HG03521 (cell line): ENCODE measurements around the gene KCTD10.
A peak's percentile ranks its signal among the peaks of the same experiment; 100 is the strongest.

Experiments
- ATAC-seq: cut with Tn5 transposase; IDR thresholded peaks from one replicate; pipeline ENCODE4 v1.9.1; 2021; ENCODE audit warnings: mild to moderate bottlenecking, moderate library complexity; ENCODE audit not compliant: unreplicated experiment

KCTD10 gene, protein sequence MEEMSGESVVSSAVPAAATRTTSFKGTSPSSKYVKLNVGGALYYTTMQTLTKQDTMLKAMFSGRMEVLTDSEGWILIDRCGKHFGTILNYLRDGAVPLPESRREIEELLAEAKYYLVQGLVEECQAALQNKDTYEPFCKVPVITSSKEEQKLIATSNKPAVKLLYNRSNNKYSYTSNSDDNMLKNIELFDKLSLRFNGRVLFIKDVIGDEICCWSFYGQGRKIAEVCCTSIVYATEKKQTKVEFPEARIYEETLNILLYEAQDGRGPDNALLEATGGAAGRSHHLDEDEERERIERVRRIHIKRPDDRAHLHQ

DNA sequence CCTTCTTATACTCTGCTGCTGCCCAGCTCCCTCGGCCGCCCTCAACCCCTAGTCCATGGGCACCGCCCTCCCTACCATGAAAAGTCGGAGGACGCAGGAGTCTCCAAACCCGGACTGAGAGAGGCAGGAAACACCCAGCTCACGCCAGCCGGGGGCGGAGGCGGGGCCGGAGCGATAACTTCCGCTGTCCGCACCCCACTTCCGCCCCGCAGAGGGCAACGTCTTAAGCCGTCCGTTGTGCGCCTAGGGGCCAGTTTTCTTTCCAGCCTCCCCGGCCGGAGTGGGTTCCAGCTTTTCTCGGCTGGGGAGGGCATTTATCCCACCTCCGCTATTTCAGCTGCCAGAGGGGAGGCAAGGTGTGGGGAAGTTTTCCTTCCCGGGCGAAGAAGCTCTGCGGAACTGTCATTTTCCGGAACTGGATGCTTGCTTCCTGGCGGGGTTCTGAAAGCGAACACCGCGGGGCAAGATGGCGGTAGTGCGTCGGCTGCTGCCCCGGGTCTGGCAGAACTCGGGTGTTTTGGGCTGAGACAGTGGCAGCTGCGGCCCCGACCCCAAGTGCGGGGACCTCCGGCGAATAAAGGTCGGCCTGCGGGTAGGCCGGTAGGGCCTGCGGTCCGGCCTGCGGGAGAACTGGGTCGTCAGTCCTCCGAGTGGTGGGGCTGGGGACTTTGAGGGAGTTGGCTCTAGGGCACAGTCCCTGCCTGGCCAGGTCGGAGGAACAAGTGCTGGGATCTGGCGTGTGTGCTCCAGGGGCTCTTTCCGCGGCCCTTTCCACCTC, at the start of gene KCTD10, which contains the start of gene UBE3B:
Gene KCTD10, minus strand, starts transcription at position 116 of the 778 bp plus-strand sequence. Its CDS starts 38 bp downstream, at position 78.
Gene UBE3B, plus strand, starts transcription at position 450 of the 778 bp plus-strand sequence. CDS start 5,918 bp downstream, outside the sequence.
- ATAC-seq, result peak; percentile 95

- ATAC-seq, result no peak
These were observed 48.1 kb upstream of the KCTD10 start for GRCh38 chr12:109525279-109525585.

DNA sequence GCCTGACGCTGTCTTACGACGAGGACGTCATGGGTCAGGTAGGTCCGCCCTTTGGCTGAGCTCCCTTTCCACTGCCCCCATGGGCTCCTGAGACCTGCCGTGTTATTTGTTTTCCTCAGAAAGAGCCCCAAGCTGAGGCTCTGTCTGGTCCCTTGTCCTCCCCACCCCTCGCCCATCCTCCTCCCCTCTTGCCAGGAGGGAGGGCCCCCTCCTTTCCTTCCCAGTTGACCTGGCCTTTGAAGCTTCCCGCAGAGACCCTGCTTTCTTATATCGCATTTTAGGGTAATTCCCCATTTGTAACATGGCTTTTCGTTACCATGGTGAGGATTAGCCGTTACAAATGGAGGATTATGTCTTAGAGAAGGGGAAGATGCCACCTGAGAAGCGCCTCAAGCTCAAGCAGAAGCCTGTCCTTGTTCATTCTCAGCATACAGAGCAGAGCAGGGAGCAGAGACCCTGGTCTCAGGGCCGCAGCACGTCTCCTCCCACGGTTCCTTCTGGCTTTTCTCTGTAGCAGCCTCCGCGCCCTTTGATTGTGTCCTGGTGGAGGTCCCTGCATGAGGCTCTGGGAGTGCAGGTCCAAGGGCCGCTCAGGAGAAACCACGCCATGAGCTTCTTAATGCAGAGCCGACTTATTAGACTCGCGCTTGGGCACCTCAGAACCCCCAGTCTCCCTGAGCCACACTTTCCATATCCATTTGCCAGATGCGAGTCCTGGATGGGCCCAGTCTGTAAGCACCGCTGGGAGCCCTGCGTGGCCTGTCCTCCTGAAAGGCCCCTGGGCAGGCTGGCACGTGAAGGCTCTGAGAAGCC, 47.6 kb upstream of the KCTD10 start:
- no peak for ATAC-seq

- ATAC-seq, result no peak
These were observed 46.4 kb upstream of the KCTD10 start for GRCh38 chr12:109523504-109523903.

DNA sequence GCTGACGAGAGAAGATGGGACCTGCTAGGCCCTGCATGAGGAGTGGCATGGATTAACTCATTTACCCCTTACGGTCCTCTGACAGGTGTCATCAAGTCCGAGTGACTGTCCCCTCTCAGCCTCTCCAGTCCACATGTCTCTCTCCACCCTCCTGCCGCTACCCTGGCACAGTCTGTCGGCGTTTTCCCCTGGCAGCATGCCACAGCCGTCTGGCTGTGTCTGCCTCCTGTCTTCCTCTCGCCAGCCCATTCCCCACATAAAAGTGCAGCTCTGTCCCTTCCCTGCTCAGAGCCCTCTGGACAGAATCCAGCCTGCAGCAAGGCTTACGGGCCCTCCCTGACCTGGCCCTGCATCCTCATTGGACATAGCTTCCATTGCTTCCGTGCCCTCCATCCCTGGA, 46.0 kb upstream of the KCTD10 start:
- ATAC-seq, result no peak

- no peak for ATAC-seq
These were observed 44.7 kb upstream of the KCTD10 start for GRCh38 chr12:109521831-109522230.

DNA sequence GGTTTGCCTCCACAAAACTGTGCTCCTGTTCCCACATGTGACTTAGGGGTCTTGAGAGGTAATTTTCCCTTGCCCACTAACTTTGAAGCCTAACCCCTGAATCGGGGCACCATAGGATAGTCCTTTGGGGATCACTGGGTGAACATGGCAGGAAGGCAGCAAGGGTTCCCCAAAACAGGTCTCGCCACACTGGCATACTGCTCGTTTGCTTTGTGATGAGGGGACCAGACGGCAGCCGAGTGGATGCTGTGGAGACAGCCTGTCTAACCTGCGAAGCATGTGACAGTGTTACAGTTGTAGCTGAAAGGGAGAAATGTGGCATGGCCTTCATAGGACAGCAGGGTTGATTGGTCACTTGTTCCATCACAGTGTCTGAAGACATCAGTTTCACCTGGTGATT, 42.7 kb upstream of the KCTD10 start:
- ATAC-seq, result no peak

- no peak for ATAC-seq
These were observed 41.9 kb upstream of the KCTD10 start for GRCh38 chr12:109518820-109519665.

GRCh38 chr12:109517619-109518018, 40.5 kb upstream of the KCTD10 start:
- no peak for ATAC-seq

GRCh38 chr12:109513977-109514376, 36.9 kb upstream of the KCTD10 start:
- no peak for ATAC-seq

DNA sequence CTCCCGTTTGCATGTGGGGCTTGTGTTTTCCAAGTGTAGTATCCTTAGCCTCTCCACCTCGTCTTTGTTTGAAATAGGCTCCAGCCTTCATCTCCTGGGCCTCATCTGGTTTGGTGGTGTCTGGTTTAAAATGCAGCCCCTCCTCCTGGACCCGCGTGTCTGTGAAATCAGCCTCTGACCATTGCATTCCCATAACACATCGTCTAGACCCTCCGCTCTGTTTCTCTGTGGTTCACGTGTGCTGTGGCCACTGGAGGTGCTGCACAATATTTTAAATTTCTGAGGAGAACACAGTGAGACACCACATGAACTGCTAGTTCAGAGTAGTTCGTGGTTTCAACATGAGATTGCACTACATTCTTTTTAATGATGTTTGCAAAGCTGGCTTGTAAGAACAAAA, 36.0 kb upstream of the KCTD10 start:
- no peak for ATAC-seq

DNA sequence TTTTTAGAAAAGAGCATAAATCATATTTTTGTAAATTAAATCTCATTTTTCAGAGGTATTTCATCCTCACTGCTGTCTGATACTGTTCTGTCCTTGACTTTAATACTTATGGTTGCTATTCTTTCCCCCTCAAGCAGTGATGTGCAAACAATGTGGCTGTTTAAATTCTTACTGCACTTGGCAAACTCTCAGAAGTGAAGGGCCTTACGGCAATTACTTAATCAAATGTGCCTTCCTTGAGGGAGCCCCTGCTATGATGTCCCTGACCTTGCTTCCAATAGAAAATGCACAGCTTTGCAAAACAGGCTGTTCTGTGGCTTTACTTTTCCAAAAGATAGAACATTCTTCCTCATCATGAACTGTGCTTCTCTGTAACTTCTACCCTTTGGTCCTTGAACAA, 35.5 kb upstream of the KCTD10 start:
- ATAC-seq, result no peak

DNA sequence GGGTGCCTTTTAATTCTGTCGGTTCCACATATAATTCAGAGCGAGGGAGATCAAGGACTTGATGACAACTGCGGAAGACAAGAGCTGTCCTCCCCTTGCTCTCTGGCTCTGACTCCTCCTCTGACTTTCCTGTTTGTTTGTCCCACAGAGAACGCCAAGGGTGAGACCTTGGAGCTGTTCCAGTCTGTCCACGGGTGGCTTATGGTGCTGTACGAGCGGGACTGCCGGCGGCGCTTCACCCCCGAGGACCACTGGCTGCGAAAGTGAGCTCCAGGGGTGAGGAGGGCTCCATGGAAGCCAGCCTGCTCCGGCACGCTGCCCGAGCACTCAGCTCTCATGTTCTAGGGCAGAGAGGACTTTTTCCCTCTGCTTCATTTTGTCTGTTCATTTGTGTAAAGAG, 33.1 kb upstream of the KCTD10 start:
- no peak for ATAC-seq

DNA sequence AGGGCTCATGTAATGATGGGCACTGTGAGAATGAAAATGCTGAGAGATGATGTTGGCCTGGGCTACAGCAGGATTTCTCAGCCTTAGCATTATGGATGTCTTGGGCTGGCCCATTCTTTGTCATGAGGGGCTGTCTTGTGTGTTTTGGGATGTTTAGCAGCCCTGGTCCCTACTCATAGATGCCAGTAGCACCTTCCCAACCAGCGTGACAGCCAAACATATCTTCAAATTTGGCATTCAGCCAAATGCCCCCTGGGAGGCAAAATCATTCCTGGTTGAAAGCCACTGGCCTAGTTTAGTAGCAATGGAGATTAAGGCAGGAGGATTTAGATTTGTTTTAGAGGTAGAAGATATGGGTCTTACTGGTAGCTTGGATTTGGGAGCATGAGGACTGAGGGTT, 27.0 kb upstream of the KCTD10 start:
- ATAC-seq, result no peak

GRCh38 chr12:109503611-109504010, 26.5 kb upstream of the KCTD10 start:
- ATAC-seq, result no peak

- ATAC-seq, result no peak
These were observed 25.2 kb upstream of the KCTD10 start for GRCh38 chr12:109502332-109502731.

DNA sequence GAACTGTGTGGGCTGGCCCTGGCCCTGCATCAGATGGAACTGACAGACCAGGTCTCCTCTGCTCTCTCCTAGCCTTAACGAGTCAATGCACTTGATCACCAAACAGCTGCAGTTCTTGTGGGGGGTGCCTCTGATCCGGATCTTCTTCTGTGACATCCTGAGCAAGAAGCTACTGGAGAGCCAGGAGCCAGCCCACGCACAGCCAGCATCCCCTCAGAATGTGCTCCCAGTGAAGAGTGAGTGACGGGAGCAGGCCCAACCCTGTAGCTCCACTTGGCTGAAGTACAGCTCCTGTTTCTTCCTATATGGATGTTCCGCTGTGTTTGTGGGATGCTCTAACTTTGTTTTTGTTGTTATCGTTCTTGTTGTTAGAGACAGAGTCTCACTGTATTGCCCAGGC, 24.2 kb upstream of the KCTD10 start:
- ATAC-seq, result no peak

DNA sequence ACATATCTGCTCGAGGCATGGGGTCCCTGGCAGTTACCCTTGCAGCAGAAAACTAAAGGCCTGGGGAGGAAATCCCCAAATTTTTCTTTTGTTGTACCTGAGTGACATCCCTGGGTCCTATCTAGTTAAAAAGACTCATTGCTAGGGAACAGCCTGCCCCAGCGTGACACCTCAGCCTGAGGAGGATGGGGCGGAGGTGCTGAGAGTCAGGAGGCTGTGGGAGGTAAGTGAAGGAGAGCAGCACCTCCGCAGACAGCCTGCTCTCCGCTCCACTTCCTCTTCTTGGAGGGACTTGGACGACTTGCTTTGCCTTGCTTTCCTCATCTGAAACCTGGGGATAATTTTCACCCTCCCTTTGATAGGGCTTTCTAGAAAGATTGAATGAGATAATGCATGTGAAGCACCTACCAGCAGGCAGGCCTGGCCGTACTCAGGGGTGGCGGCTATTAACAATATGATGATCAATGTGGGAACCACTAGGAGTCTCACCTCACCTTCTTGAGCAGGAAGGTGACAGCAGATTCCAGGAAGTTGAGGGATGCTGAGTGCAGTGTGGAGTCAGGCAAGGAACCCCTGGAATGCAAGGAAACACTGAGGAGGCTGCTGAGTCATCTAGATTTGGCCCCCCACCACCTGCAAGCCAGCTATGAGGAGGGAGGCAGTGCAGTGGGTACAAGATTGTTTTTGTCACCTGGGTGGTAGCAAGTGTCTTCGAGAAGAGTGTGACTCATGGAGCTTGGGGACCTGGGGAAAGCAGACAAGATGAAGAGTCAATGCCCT, 23.5 kb upstream of the KCTD10 start:
- ATAC-seq, result no peak

DNA sequence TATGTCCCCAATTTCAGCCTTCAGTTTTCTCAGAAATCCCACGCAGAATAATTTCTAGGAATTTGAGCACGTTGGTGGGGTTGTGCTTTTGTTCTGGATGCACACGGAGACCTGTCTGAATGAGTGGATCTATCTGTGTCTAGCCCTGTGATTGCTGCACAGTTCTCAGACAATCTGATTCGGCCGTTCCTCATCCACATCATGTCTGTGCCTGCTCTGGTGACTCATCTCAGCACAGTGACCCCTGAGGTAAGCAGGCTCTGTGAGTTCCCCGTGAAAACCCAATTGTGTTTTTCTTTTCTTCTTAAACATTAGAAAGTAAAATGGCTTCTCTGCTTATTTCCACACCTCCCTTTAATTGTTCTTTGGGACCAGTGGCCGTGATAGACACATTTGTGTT, 20.6 kb upstream of the KCTD10 start:
- ATAC-seq, result no peak

DNA sequence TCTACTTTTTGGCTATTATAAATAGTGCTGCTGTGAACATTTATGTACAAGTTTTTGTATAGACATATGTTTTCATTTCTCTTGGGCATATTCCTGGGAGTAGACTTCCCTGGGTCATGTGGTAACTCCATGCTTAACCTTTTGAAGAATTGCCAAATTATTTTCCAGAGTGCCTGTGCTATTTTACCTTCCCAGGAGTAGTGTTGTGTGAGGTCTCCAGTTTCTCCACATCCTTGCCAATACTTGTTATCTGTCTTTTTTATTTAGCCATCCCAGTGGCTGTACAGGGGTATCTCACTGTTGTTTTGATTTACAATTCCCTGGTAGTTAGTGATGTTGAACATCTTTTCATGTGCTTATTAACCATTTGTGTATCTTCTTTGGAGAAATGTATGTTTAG, 19.2 kb upstream of the KCTD10 start:
- no peak for ATAC-seq
